NCI-H2029 treated with DMSO at 0.1 percent for 48 hours (cell line): Measurements from ENCODE around the gene ALMS1.
"Not testable (repeated sequence)": the region's sequence is repeated elsewhere in the genome, so short reads cannot be mapped to it uniquely, and the experiment has no call there.

Experiments
- DNase-seq: peaks from one replicate; lab custom pipeline; 2025; lab: John Stamatoyannopoulos, UW

ALMS1 gene

GRCh38 chr2:73503992-73504570 lies 118.4 kb downstream of the ALMS1 start:
- DNase-seq, result no peak

GRCh38 chr2:73504850-73505249 lies 119.2 kb downstream of the ALMS1 start:
- not testable (repeated sequence) for DNase-seq

- not testable (repeated sequence) for DNase-seq
Observed at GRCh38 chr2:73510470-73510869, 124.8 kb downstream of the ALMS1 start.

GRCh38 chr2:73516033-73516432 lies 130.4 kb downstream of the ALMS1 start:
- no peak for DNase-seq

GRCh38 chr2:73528688-73529087 lies 143.1 kb downstream of the ALMS1 start:
- DNase-seq, result no peak

- DNase-seq, result not testable (repeated sequence)
Observed at GRCh38 chr2:73530773-73531172, 145.1 kb downstream of the ALMS1 start.

GRCh38 chr2:73532381-73532780 lies 146.7 kb downstream of the ALMS1 start:
- no peak for DNase-seq

- no peak for DNase-seq
Observed at GRCh38 chr2:73536133-73536840, 150.7 kb downstream of the ALMS1 start.

GRCh38 chr2:73560875-73561274 lies 175.2 kb downstream of the ALMS1 start:
- DNase-seq, result peak; percentile 93

GRCh38 chr2:73561422-73561821 lies 175.8 kb downstream of the ALMS1 start:
- DNase-seq, result peak; percentile 19

- no peak for DNase-seq
Observed at GRCh38 chr2:73564986-73565385, 179.3 kb downstream of the ALMS1 start.

- DNase-seq, result no peak
Observed at GRCh38 chr2:73566288-73566878, 180.7 kb downstream of the ALMS1 start.

- DNase-seq, result no peak
Observed at GRCh38 chr2:73575261-73575660, 189.6 kb downstream of the ALMS1 start.

- no peak for DNase-seq
Observed at GRCh38 chr2:73582364-73582763, 196.7 kb downstream of the ALMS1 start.

- peak; percentile 60 for DNase-seq
Observed at GRCh38 chr2:73588177-73588576, 202.5 kb downstream of the ALMS1 start.

- no peak for DNase-seq
Observed at GRCh38 chr2:73593680-73594079, 208.0 kb downstream of the ALMS1 start.

GRCh38 chr2:73594251-73594650 lies 208.6 kb downstream of the ALMS1 start:
- DNase-seq, result no peak

- DNase-seq, result no peak
Observed at GRCh38 chr2:73601780-73602179, 216.1 kb downstream of the ALMS1 start.

- DNase-seq, result not testable (repeated sequence)
Observed at GRCh38 chr2:73603099-73603588, 217.5 kb downstream of the ALMS1 start.

- not testable (repeated sequence) for DNase-seq
Observed at GRCh38 chr2:73604589-73604988, 219.0 kb downstream of the ALMS1 start.

- DNase-seq, result no peak
Observed at GRCh38 chr2:73610111-73610510, 224.5 kb downstream of the ALMS1 start.

GRCh38 chr2:73611193-73611592 lies 225.6 kb downstream of the ALMS1 start:
- no peak for DNase-seq

- DNase-seq, result no peak
Observed at GRCh38 chr2:73611867-73612266, 226.2 kb downstream of the ALMS1 start.
